ENCODE measurements around the gene NCOA7.
"Not testable (repeated sequence)": the region's sequence is repeated elsewhere in the genome, so short reads cannot be mapped to it uniquely, and the experiment has no call there.

NCOA7 gene

DNA sequence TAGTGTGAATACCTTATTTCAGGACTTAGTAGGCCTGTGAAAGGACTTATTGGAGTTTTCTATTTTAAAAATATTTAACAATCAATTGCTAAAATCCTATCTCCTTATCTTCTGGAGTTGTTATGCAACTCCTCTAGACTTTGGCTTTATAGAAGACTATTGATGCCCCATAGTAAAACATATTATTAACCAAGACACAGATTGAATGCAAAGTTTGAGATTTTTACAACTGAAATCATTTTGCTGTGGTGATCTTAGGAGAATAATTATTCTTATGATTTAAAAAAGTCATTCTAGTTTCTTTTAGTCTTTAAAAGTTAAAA, 36.9 kb upstream of the NCOA7 start:
- no peak for DNase-seq

DNA sequence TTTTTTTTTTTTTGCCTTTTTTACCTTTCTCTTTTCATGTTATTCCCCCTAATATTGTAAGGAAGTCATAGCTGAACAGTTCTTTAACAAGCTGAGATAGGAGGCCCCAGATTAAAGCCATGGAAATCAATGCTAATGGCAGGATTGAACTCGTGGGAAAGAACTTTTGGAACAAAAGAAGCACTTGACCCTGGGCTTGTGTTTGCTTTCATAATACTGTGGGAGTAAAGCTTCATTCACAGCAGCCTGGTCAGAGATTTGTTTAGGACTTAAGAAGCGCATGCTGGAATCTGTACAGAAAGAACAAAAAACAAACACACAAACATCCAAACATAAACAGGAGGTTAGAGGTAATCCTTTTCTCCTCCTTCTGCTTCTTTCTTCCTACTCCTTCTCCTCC, 36.2 kb upstream of the NCOA7 start:
- no peak for DNase-seq

DNA sequence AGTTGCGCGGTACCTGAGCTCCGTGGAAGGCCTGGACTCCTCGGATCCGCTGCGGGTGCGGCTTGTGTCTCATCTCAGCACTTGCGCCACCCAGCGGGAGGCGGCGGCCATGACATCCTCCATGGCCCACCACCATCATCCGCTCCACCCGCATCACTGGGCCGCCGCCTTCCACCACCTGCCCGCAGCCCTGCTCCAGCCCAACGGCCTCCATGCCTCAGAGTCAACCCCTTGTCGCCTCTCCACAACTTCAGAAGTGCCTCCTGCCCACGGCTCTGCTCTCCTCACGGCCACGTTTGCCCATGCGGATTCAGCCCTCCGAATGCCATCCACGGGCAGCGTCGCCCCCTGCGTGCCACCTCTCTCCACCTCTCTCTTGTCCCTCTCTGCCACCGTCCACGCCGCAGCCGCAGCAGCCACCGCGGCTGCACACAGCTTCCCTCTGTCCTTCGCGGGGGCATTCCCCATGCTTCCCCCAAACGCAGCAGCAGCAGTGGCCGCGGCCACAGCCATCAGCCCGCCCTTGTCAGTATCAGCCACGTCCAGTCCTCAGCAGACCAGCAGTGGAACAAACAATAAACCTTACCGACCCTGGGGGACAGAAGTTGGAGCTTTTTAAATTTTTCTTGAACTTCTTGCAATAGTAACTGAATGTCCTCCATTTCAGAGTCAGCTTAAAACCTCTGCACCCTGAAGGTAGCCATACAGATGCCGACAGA, 31.4 kb upstream of the NCOA7 start:
- DNase-seq: no peak

DNA sequence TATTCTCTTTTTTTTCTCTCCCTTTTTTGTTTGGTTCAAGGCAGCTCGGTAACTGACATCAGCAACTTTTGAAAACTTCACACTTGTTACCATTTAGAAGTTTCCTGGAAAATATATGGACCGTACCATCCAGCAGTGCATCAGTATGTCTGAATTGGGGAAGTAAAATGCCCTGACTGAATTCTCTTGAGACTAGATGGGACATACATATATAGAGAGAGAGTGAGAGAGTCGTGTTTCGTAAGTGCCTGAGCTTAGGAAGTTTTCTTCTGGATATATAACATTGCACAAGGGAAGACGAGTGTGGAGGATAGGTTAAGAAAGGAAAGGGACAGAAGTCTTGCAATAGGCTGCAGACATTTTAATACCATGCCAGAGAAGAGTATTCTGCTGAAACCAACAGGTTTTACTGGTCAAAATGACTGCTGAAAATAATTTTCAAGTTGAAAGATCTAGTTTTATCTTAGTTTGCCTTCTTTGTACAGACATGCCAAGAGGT, 30.8 kb upstream of the NCOA7 start:
- DNase-seq: no peak

DNA sequence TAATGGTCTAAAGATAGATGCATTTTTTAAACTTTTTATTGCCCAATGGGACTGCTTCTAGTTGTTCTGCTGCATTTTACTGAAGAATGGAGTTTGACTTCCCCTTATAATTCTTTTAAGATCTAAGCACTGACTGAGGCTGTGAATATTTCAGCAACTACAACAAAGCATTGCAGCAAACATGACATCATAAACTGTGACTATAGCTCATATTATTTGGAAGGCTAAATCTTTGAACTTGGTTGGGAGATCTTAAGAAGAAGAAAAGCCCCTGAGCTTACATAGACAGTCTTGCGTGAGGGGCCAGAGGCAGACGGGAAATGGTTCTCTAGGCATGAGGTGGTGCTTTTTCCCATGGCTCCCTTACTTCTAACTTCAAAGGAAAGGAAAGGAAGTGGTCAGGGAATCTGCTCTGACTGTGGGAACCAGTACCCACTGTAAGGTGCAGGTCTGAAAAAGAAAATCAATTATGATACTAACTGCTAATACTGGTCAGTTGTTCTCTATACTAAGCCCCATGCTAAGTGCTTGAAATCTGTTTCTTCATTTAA, 26.6 kb upstream of the NCOA7 start:
- DNase-seq: no peak

DNA sequence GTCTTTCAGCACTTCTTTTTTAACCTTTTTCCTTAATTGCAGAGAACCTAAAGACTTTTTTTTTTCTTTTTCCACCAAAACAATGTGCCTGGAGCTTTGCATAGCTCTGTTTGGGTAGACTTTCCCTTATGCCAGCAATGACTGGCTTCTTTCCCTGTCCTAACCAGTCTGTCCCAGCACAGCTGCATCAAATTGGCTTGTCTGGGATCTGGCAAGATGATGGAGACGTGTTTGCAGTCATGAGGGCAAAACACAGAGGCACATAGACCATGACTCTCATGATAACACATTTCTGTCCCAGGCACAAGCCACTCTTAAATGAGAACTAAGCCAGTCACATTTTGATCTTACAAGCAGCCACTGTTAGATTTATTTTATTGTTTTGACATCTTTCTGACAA, 24.8 kb upstream of the NCOA7 start:
- DNase-seq: no peak

DNA sequence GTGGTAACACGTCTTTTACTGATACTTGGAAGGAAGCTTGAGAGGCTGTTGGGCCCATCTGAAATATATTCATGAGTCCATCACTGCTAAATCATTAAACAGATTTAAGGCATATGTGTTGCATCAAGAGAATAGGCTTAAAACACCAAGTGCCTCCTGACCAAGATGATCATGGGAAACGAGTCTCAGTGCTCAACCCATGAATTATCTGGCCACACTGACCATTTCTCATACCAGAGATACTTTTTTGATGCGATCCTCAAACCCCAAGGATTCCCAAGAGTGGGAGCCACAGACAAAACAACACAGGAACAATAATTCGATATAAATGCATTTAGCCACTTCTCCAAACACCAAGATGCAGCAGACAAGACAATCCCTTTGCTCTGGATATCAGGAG, 24.1 kb upstream of the NCOA7 start:
- DNase-seq: no peak

DNA sequence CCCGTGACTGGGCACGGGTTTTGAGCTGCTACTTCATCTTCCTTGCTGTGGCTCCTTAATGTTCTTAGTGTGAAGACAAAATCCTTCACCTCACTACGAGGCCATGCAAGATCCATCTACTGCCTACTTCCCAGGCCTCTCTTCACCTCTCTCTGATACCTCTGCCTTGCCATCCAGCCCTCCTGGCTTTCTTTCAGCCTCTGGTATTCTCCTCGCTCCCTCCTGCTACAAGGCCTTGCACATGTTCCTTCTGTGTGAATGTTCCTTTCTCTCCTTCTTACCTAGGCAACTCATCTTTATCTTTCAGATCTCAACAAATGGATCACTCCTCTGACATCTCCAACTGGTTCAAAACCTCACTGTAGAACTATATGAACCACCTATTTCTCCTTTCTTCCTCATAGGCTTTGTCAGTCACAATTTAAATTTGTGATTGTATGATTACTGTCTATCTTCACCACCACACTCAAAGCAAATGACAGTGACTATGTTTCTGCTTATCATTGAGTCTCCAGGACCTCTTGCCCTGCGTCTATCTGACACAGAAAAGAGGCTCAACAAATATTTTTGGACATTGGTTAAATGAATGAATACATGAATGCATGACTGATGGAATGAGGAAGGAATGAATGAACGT, 21.5 kb upstream of the NCOA7 start:
- DNase-seq: no peak

DNA sequence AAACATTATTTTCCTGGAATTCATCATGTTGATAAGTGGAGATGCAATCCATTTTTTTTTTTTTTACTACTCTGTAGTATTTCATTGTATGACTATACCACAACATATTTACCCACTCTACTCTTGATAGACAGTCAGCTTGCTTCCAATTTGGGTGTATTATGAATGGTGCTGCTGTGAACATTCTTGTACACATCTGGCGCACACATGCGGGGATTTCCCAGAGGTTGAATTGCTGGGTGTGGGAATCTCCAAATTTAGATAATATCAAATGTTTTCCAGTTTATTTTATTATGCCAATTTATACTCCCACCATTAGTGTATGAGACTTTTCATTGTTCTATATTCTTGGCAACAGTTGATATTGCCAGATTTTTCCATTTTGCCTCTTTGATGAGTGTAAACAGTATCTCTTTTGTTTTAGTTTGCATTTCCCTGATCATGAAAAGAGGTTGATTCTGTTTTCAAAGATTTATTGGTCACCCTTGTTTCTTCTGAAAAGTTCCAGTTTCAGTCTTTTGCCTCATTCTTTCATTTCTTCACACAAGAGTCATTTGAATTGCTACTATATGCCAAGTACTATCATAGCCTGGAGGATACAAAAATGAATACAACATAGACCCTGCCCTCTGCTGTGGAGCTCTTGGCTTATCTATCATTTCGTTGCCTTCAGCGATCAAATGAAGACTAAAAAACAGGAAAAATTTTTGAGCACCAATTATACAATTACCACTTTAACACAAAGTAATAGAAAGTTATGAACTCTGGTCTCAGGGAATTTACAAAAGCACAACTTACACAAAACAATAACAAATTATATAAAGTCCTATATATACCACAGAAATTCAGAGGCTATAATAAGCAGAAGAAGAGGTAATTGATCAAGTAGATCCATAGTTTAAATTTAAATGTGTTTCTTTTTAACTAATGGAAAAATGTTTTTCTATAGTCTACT, 17.1 kb upstream of the NCOA7 start:
- no peak for DNase-seq

DNA sequence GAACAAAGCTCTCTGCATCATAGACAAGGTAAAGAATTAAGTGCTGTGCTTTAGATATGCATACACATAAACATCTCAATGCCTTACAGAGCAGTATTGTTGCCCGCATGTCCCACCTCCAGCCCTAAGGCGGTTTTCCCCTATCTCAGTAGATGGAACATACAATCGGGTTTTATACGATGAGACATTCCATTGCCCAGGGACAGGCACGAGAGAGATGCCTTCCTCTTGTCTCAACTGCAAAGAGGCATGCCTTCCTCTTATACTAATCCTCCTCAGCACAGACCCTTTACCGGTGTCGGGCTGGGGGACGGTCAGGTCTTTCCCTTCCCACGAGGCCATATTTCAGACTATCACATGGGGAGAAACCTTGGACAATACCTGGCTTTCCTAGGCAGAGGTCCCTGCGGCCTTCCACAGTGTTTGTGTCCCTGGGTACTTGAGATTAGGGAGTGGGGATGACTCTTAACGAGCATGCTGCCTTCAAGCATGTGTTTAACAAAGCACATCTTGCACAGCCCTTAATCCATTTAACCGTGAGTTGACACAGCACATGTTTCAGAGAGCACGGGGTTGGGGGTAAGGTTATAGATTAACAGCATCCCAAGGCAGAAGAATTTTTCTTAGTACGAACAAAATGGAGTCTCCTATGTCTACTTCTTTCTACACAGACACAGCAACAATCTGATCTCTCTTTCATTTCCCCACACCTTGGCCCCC, 14.5 kb upstream of the NCOA7 start:
- DNase-seq: not testable (repeated sequence)

DNA sequence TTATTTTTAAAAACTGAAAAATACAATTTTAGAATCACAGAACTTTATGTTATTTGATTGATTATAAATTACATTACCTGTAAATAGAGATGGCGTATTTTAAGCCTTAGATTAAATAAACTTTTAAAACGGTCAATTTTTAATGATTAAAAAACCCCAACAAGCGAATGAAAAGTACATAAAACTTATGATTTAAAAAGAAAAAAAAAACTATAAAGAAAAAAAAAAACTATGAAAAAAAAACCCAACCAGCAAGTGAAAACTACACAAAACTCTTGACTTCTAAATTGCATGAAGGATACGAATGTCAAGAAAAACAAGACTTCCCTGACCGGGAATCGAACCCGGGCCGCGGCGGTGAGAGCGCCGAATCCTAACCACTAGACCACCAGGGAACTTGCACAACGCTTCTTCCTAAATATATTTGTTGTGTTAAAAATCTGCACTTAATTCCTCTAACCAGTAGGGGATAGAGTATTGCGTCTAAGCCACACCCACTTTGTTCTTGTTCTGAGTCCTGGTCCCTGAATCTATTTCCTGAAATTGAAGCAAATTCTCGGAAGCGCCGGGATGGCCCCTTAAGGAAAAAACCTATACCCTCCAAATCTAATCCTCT, 10.7 kb upstream of the NCOA7 start:
- DNase-seq: peak; percentile 98

DNA sequence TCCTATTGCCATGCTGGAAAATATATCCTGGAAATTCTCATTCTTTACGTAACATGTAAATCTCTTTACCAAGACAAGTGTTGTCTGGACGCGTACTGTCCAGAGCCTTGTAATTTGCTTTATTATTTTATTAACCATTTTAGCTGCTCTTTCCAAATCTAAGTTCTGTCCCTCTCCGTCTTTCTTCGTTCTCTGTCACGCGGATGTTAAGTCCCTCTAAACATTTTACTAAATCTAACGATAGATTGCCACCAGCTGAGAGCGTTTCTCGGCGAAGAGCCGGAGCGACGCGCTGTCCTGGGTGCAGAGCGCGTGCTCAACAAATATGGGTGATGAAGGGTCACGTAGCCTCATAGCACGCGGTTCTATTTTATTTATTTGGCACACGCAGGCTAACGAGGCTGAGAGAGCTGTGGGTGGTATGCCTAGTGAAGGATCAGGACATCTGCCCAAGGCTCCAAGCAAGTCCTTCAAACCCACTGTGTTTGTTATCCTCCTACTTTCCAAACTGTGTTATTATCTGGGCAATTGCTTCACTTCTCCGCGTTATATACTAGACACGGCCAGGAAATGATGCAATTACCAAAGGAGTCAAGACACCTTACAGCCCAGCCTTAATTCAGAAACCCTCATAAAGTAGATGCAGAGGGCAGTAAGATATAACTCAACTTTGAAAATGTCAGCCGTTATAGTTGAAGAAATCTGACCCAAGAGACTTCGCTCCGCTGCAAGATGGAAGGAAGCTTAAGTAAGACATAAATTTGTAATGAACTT, 10.0 kb upstream of the NCOA7 start:
- DNase-seq: peak; percentile 90

DNA sequence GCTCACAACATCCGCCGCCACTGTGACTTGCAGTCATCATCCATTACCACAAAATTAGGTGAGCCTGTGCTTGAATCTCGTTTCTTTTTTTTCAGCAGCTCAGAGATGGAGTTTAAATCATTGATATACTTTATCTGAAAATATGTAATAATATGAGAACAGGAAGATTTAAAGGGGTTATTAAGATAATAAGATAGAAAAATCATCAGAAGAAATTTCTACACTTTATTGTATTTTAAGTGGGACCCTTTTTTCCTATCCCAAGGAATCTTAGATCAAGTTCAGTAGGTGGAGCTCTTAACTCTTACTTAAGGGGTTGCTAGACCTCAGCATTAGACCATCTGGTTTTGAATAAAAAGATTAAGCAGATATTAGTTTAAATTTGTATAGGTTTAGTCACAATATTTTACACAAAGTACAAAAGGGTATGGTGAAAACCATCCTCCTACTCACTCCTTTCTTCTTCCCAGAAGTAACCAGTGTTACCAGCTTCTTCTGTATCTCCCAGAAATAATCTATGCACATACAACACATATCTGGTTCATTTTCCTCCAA, 9.4 kb upstream of the NCOA7 start:
- peak; percentile 90 for DNase-seq

DNA sequence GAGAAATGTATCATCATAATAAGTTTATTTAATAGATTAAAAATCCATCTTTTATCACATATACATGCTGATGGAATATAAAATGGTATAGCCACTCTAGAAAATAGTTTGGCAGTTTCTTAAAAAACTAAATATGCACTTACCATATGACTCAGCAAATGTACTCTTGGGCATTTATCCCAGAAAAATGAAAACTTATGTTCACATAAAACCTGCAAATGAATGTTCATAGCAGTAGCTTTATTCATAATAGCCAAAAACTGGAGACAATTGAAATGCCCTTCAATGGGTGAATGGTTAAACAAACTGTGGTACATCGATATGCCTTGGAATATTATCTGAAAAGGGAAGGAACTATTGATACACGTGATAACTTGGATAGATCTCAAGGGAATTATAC, 6.4 kb upstream of the NCOA7 start:
- DNase-seq: no peak

DNA sequence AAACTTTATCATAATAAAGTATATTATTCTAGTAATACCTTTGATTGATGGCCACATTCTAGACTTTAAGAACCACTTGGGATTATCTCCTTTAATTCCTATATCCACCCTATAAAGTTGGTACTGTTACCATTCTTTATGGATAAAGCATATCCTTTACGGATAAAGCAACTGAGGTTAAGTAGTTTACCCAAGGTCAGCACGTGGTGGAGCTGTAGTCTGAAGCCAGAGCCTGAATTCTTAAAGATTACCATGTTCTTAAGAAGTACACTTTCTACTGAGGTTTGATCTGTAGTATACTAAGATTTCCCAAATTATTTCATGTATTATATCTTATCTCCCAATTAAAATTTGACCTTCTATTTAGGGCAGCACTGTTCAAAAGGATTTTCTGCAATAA, 3.0 kb upstream of the NCOA7 start:
- no peak for DNase-seq

DNA sequence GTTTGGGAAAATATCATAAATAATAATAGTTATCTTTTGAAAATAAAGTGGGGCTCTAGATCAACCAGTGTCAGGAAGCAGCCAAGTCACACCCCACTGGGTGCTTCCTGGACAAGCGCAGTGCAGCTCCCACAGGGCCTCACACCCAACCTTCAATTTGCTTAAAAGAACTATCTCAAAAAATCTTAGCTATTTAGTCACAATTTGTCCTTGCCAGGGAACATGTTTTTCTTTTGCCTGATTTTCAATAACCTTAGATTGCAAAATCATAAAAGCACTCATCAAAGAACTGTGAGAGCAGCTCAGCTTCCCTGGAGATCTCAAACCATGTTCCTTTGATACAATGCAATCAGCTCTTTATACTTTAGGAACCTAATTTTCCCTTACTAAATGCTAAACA, 1.6 kb upstream of the NCOA7 start:
- DNase-seq: no peak

DNA sequence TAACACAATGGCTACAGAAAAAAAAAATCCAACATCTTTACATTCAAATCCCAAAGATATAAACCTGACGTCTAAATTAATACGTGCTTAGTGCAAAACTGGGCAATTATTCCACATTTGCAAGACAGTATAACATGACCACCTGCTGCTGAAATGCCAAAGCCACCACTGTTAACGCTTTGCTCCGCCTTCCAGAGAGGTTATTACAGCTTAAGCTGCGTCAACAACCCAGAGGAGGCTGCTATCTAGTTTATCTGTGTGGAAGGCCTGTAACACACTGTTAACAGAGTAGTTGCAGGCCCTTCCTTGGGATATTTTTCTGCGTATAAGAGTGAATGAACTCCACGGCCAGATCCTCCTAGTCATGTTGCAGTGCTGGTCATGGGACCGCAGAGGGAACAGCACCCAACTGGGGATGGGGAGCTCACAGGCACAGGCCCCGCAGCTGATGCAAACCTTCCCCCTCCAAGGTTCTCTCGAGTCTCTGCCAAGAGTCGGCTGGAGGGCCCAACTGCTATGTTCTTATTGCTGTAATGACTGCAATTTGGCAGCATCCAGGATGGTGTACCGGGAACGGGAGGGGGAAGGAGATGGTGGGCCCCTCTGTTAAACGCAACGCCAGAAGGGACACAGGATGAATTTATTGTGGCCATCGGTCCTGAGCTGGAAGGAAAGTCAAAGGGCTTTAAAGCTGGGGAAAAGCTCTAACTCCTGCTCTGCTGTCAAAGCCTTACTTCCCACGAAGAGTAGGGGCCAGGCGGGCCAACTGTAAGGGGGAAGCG, 993 bp upstream of the NCOA7 start:
- peak; percentile 75 for DNase-seq

DNA sequence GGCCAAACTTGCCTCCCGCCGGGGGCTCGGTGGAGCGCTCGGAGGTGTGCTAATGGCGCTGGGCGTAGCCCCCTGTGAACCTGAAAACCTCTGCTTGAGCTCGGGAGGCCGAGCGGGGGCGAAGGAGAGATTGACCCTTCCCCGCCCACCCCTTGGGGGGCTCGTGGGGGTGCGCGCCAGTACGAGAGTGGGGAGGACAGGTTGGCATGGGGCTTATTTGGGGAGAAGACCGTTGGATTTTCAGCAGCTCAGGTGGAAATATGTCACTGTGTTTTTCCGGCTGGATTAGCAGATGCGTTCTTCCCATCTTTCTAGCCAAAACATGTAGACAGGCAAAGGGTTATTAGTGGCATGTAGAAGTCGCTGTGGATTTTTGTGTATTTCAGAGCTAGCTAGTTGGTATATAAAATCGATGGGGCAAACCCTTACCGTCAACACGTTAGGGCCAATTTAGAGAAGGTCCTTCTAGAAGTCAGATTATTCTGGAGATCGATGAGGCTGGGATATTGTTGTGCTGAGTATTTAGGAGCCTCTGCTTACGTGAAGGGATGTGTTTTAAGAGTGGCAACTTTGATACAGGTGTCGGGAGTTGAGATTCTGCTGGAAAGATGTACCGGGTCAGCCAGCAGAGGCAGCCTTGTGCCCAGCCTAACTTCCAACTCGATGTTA, 525 bp downstream of the NCOA7 start:
- peak; percentile 87 for DNase-seq

DNA sequence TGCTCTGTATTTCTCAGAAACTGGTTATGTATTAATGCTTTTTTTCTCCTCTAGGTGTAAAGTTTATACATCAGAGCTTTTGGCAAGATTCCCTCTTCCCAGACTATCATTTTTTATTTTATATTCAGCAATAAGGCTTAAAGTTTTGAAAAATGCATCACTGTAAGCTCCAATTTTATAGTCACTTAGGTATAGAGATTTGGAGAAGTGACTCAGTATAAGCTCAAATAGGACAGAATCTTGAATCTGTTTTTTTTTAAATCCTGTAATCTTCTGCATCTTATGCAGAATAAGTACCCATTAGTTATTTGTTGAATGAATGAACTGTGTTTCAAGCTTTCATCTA, 1.0 kb downstream of the NCOA7 start:
- DNase-seq: no peak

DNA sequence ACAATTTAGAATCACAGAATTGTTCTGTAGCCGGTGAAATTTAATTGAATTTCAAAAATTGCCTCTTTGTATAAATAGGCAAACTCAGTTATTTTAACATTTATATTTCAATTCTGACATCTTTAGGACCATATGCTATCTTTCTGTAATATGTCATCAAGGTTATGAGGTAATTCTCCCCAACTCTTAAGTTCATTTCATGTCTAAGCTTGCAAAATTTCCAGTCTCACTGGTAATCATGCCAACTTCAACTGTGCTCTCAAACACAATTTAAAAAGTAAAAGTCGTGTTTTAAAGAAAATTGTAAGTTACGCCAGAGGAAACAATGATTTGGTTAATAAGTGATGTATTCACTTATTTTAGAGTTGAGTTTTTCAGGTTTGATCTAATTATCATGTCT, 1.4 kb downstream of the NCOA7 start:
- DNase-seq: no peak

All from NCI-H2171 treated with DMSO at 0.1 percent for 48 hours (cell line).